ENCODE data around the gene TBC1D2B.

DNA sequence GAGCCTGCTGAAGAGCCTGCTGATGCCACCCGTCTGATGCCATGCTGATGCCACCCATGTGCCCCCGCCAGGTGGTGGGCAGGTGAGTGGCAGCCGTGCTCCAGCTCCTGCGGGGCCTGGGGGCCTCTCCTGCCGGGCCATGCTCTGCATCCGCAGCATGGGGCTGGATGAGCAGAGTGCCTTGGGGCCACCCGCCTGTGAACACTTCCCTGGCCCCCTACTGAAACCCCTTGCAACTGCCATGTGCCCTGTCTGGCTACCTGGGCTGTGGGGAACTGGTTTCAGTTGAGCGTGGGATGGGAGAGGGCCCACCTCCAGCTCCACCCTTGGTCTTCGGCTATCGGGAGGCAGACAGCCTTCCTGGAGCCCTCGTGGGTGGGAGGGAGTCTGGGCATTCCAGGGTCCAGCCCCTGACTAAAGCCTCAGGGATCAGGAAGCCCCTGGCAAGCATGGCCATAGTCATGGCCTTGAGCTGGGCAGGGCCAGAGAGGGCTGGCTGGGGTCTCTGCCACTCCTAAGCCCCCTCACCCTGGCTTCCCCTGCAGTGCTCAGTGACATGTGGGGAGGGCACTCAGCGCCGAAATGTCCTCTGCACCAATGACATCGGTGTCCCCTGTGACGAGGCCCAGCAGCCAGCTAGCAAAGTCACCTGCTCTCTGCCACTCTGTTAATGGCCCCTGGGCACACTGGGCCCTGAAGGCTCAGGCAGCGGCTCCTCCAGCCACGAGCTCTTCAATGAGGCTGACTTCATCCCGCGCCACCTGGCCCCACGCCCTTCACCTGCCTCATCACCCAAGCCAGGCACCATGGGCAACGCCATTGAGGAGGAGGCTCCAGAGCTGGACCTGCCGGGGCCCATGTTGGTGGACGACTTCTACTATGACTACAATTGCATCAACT lies 92.2 kb downstream of the TBC1D2B start:
- TF ChIP-seq CTCF (optimal IDR thresholded peaks at IDR 0.05 in 1 of 3, IDR thresholded peaks at IDR 0.05 in 1 of 3, conservative IDR thresholded peaks at IDR 0.05 in 1 of 3; ENCODE audit: extremely low read depth in 1 of 3, insufficient read depth in 2 of 3, low read length in 3 of 3) (no peak), EZH2 (IDR thresholded peaks at IDR 0.05; ENCODE audit: low read length) (no peak)

All from keratinocyte (primary cell).